Calu3 (cell line): ENCODE results near the gene SHTN1. TPM values are rescaled to one million over a fixed set of nuclear protein-coding genes. Genes with fewer than 3 reads are reported as not detected.

ENCODE experiments used
- Bru-seq: library from RNA; stranded (reverse); fragments of 400-500 nt; gene quantifications from one replicate; lab custom pipeline; 2021; lab: Mats Ljungman, UMichigan
- BruChase-seq, 2 experiments: library from RNA; stranded (reverse); fragments of 400-500 nt; gene quantifications; one replicate each; lab custom pipeline; 2021; lab: Mats Ljungman, UMichigan
- BruUV-seq: library from RNA; stranded (reverse); fragments of 400-500 nt; replicated peaks from 2 replicates; lab custom pipeline; 2021; lab: Mats Ljungman, UMichigan
- CTCF ChIA-PET: fragments of 300-600 bp; sonication (Branson Sonifier 250); formaldehyde crosslinking; loops from one replicate; lab custom pipeline; 2022; ENCODE audit warnings: antibody characterized with exemption; lab: Charles Lee
- DNase-seq: peaks from one replicate; pipeline ENCODE4 v3.0.0; 2022
- H3K27ac Mint-ChIP-seq: one replicate; pipeline ENCODE4 v1.8.0; 2022; ENCODE audit warnings: mixed read lengths; ENCODE audit not compliant: unreplicated experiment
- H3K27me3 Mint-ChIP-seq: one replicate; pipeline ENCODE4 v1.8.0; 2022; ENCODE audit warnings: mixed read lengths; ENCODE audit not compliant: unreplicated experiment
- H3K36me3 Mint-ChIP-seq: one replicate; pipeline ENCODE4 v1.8.0; 2022; ENCODE audit warnings: mild to moderate bottlenecking, moderate library complexity, mixed read lengths; ENCODE audit not compliant: insufficient read depth, unreplicated experiment
- H3K4me1 Mint-ChIP-seq: one replicate; pipeline ENCODE4 v1.8.0; 2022; ENCODE audit warnings: mild to moderate bottlenecking, low read depth, mixed read lengths; ENCODE audit not compliant: unreplicated experiment
- H3K4me3 Mint-ChIP-seq: one replicate; pipeline ENCODE4 v1.8.0; 2022; ENCODE audit warnings: mild to moderate bottlenecking, low read depth, moderate library complexity, mixed read lengths; ENCODE audit not compliant: unreplicated experiment
- H3K9me3 Mint-ChIP-seq: one replicate; pipeline ENCODE4 v1.8.0; 2022; ENCODE audit warnings: low read depth, mixed read lengths; ENCODE audit not compliant: unreplicated experiment
- intact Hi-C: fragments of 100-400 bp; cut with micrococcal nuclease; formaldehyde crosslinking; loops from one replicate; pipeline ENCODE4 v1.10.0; 2022; ENCODE audit not compliant: unreplicated experiment
- long read RNA-seq: library from polyadenylated mRNA; stranded (forward); transcript quantifications from one replicate; pipeline ENCODE4 v2.0.0, GENCODE V29; 2022
- total RNA-seq: library from RNA; stranded (reverse); gene quantifications from 2 replicates; pipeline ENCODE4 v1.2.3, GENCODE V29; 2022
- TF ChIP-seq, protein P1 (sequence below): fragments of 200-600 bp; IDR thresholded peaks from one replicate; pipeline ENCODE4 v1.8.0; 2022; ENCODE audit warnings: antibody characterized with exemption; ENCODE audit not compliant: unreplicated experiment

Gene SHTN1
- total RNA-seq (29.9 and 32.3 TPM in 2 replicates), Bru-seq, nascent RNA (percentile 65 among the genes with signal in this experiment), BruChase-seq, experiment 1, labeled RNA remaining after a 6-hour chase (percentile 68 among the genes with signal in this experiment), BruChase-seq, experiment 2, labeled RNA remaining after a 2-hour chase (percentile 69 among the genes with signal in this experiment)
- long read RNA-seq, full-length matches to known transcripts, result 11 of 18 reads
- long read RNA-seq, partial matches to known transcripts, result 3 of 18 reads
- long read RNA-seq, other reads (novel, unspliced or antisense), result 4 of 18 reads

GRCh38 chr10:117005026-117005526 lies at the start of gene SHTN1:
SHTN1 (minus strand) TSS chr10:117005187; CDS start chr10:117005079, 108 bp downstream.
- TF ChIP-seq, protein P1, sequence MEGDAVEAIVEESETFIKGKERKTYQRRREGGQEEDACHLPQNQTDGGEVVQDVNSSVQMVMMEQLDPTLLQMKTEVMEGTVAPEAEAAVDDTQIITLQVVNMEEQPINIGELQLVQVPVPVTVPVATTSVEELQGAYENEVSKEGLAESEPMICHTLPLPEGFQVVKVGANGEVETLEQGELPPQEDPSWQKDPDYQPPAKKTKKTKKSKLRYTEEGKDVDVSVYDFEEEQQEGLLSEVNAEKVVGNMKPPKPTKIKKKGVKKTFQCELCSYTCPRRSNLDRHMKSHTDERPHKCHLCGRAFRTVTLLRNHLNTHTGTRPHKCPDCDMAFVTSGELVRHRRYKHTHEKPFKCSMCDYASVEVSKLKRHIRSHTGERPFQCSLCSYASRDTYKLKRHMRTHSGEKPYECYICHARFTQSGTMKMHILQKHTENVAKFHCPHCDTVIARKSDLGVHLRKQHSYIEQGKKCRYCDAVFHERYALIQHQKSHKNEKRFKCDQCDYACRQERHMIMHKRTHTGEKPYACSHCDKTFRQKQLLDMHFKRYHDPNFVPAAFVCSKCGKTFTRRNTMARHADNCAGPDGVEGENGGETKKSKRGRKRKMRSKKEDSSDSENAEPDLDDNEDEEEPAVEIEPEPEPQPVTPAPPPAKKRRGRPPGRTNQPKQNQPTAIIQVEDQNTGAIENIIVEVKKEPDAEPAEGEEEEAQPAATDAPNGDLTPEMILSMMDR, result no peak
- Mint-ChIP-seq H3K9me3 (no peaks in the 10 kb centered on the region), H3K36me3 (peaks cover 21% of the 10 kb centered on the region), H3K27me3 (no peaks in the 10 kb centered on the region), H3K4me3 (peak within 1 kb of the TSS; percentile 78), H3K27ac (peak within 1 kb of the TSS; percentile 76), H3K4me1 (no peaks in the 10 kb centered on the region)
- intact Hi-C loops, result loop anchor here (2.0 kb wide), 1 partner anchor 162 kb away; no protein-coding TSS in a partner anchor
- no TSS peak for BruUV-seq
- CTCF ChIA-PET, result interaction anchor here (0.9 to 1.2 kb wide), 2 partner anchors 58 to 107 kb away, joined by 3 to 4 read pairs; no protein-coding TSS in a partner anchor
- peak; percentile 87 for DNase-seq

- Mint-ChIP-seq H3K9me3 (peaks cover 7% of the 10 kb centered on the region), H3K4me3 (no peak overlapping the region), H3K27ac (no peak overlapping the region), H3K27me3 (no peaks in the 10 kb centered on the region), H3K4me1 (no peaks in the 10 kb centered on the region), H3K36me3 (no peaks in the 10 kb centered on the region)
- CTCF ChIA-PET, result no interaction called here
- intact Hi-C loops, result no loop called here
- no peak for DNase-seq
- TF ChIP-seq, protein P1, result no peak
- no TSS peak for BruUV-seq
Observed at GRCh38 chr10:117053482-117053881, 48.5 kb upstream of the SHTN1 start.

DNA sequence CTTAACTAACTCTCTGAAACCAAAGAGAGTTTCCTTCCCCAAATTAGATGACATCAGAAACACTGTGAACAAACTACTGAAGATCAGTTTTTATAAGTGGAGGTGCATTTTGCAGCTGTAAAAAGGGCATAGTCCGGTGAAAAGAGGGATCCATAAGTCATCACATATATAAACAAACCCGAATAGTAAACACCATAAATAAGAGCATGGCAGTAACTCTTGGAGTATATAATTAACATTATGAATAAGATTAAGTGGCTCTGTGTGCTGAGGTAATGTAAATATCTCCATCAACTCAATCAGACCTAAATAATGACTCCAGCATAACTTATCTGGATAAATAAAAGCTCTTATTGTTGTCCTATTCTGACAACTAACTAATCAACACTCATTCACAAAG lies 43.0 kb upstream of the SHTN1 start:
- no peak overlapping the region for H3K4me3 Mint-ChIP-seq
- no TSS peak for BruUV-seq
- H3K36me3 Mint-ChIP-seq, result no peaks in the 10 kb centered on the region
- H3K9me3 Mint-ChIP-seq, result peaks cover 7% of the 10 kb centered on the region
- intact Hi-C loops, result no loop called here
- H3K27ac Mint-ChIP-seq, result no peak overlapping the region
- DNase-seq, result no peak
- TF ChIP-seq, protein P1, result no peak
- CTCF ChIA-PET, result interaction anchor here (0.5 kb wide), 1 partner anchor 79 kb away, joined by 3 read pairs; no protein-coding TSS in a partner anchor
- no peaks in the 10 kb centered on the region for H3K27me3 Mint-ChIP-seq
- H3K4me1 Mint-ChIP-seq, result no peaks in the 10 kb centered on the region

DNA sequence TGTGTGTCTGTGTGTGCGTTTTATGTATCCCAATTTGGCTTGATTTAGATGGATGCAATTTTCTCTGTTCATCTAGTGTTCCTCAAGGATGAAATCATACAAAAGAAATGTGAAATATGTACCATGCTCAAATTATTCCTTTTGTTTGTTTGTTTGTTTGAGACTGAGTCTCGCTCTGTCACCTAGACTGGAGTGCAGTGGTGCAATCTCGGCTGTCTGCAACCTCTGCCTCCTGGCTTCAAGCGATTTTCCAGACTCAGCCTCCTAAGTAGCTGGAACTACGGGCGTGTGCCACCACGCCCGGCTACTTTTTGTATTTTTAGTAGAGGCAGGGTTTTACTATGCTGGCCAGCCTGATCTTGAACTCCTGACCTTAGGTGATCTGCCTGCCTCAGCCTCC lies 11.3 kb upstream of the SHTN1 start:
- CTCF ChIA-PET, result no interaction called here
- Mint-ChIP-seq H3K27me3 (no peaks in the 10 kb centered on the region), H3K27ac (no peak overlapping the region), H3K9me3 (no peaks in the 10 kb centered on the region), H3K36me3 (no peaks in the 10 kb centered on the region), H3K4me1 (no peaks in the 10 kb centered on the region), H3K4me3 (no peak overlapping the region)
- intact Hi-C loops, result no loop called here
- DNase-seq, result no peak
- no TSS peak for BruUV-seq
- TF ChIP-seq, protein P1, result no peak
